GM12874 (cell line): Measurements from ENCODE around the gene MKNK2.

ENCODE experiments used
- CTCF ChIP-seq: IDR thresholded peaks from 2 replicates; pipeline ENCODE4 v1.5.1; 2011; ENCODE audit warnings: low read depth, mild to moderate bottlenecking, control low read depth, low read length, moderate library complexity; ENCODE audit not compliant: insufficient read depth

Gene MKNK2

GRCh38 chr19:2047076-2047448, 4.0 kb downstream of the MKNK2 start:
- no peak for TF ChIP-seq CTCF

- TF ChIP-seq CTCF, result no peak
Measured at GRCh38 chr19:2046046-2046907, 4.8 kb downstream of the MKNK2 start.

GRCh38 chr19:2045501-2046045, 5.5 kb downstream of the MKNK2 start:
- no peak for TF ChIP-seq CTCF

- no peak for TF ChIP-seq CTCF
Measured at GRCh38 chr19:2044709-2045500, 6.1 kb downstream of the MKNK2 start.

GRCh38 chr19:2043961-2044708, 6.9 kb downstream of the MKNK2 start:
- no peak for TF ChIP-seq CTCF

GRCh38 chr19:2043251-2043641, 7.8 kb downstream of the MKNK2 start:
- TF ChIP-seq CTCF, result no peak
